Fibroblast of skin of scalp (primary cell): ENCODE results near the gene CYGB.

ENCODE experiments used
- DNase-seq: peaks from one replicate; pipeline ENCODE4 v3.0.0-alpha.2; 2013

Gene CYGB

DNA sequence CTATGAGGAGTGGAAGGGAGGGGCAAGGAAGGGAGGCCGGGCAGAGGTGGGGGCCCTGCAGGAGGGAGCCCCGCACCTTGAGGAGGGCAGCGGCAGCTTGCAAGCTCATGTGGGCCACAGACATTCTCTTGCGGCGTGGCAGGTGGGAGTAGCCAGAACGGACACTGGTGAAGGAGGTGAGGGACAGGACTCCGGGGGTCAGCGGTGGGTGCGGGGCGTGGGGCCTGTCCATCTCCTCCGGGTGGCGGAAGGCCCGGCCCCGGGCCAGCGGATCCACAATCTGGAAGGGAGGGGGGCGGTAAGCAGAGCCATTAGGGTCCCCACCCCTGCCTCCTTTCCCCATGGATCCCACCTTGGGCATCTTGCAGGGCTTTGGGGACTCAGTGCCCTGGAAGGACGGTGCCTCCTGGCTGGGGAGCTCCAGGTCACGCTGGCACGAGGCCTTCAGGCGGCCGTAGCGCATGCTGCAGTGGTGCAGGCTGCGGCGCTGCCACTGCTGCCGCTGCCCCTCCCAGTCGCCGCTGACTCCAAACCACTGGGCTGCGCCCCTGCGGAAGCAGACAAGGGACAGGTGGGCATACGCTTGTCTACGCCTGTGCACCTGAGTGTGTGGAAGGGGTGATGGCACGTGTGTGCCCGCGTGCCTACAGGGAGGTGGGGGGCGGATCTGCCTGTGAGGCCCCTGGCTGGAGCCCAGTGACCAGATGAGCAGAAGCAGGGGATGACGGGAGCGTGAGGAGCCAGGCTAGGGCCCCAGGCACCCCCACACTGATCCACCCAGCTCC is 58.6 kb downstream of the CYGB start:
- DNase-seq, result no peak

DNA sequence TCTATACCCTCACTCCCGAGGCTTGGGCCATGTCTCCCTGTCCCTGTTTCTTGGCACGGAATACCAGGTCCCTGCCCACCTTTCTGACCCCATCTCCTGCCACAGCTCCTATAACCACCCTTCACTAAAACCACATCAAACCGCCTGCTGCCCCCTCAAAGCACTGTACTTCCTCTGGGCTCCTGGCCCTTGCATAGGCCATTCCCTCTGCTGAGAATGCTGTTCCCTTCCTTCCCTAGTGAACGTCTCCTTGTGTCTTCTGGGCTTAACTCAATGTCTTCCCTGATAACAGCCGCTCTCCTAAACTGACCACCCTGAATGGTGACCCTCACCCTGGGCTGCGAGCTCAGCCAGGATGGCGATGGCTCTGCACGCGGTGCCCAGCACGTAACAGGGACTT is 59.4 kb downstream of the CYGB start:
- no peak for DNase-seq

DNA sequence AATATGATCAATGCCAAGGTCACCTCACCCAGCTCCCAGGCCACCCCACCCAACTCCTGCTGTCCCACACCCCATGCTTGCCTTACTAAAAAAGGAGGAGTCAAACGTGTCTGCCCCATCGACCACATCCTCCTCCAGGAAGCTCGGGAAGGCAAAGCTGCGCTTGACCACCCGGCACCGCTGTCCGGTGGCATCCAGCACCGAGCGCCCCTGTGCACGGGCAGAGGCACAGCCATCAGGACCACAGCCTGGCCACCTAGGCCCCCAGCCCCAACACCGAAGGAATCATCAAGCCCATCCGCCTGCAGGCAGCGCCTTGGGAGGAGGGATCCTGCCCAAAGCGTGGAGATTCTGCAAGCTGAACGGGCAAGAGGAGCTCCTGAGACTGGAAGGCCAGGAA is 59.9 kb downstream of the CYGB start:
- DNase-seq, result no peak
